H1 (cell line): Measurements from ENCODE around the gene PROSER2. TPM values are rescaled to one million over a fixed set of nuclear protein-coding genes. Genes with fewer than 3 reads are reported as not detected.

Source experiments
- ASH2L ChIP-seq: fragments of 200-600, 300-600 bp; sonication (generic); IDR thresholded peaks from one replicate; pipeline ENCODE4 v1.7.1; 2017; ENCODE audit warnings: low read length
- CBX8 ChIP-seq: fragments of 300-800, 300-1000 bp; sonication (generic); IDR thresholded peaks from 2 replicates; pipeline ENCODE4 v1.7.1; 2016; ENCODE audit warnings: low read depth, low read length, borderline replicate concordance
- FOSL1 ChIP-seq: IDR thresholded peaks from 2 replicates; pipeline ENCODE4 v1.6.1; 2011; ENCODE audit warnings: mild to moderate bottlenecking, low read depth, low read length, moderate library complexity; ENCODE audit not compliant: insufficient read depth
- KDM1A ChIP-seq: fragments of 200-600, 300-600 bp; sonication (generic); IDR thresholded peaks from 2 replicates; pipeline ENCODE4 v1.7.1; 2016; ENCODE audit warnings: mild to moderate bottlenecking, low read length, borderline replicate concordance
- TAF7 ChIP-seq: optimal IDR thresholded peaks from 2 replicates; pipeline ENCODE3; 2011; ENCODE audit warnings: low read depth, mild to moderate bottlenecking, inconsistent platforms, low read length, moderate library complexity, borderline replicate concordance
- TCF12 ChIP-seq: IDR thresholded peaks from 2 replicates; pipeline ENCODE4 v1.6.1; 2011; ENCODE audit warnings: low read depth, mild to moderate bottlenecking, low read length
- TEAD4 ChIP-seq: IDR thresholded peaks from 2 replicates; pipeline ENCODE4 v1.6.1; 2012; ENCODE audit warnings: low read depth, low read length, inconsistent platforms, mixed read lengths
- ZNF274 ChIP-seq: IDR thresholded peaks from 2 replicates; pipeline ENCODE4 v1.7.0; 2012; ENCODE audit warnings: low read length, borderline replicate concordance; ENCODE audit errors: extremely low read depth
- polyA plus RNA-seq, 7 experiments: library from polyadenylated mRNA; depleted of rRNA in 3 of 7; stranded (reverse) in 5 of 7; unstranded in 2 of 7; fragments of >200 nt in 5 of 7; fragments of 200-250 nt in 2 of 7; gene quantifications; 1 replicate in 5 of 7; 2 replicates in 1 of 7; 4 replicates in 1 of 7; pipeline versions ENCODE4 v1.2.1 to v1.2.3, GENCODE V29; 2011 to 2013; ENCODE audit warnings: missing spikeins in 2 of 7, mixed read lengths in 2 of 7
- total RNA-seq: library from RNA; stranded (reverse); fragmentation: NEBNext Ultra II Directional; extraction: Animal tissue kit (Norgen Biotek cat#: 25700); gene quantifications from 2 replicates; pipeline ENCODE4 v1.2.1, GENCODE V29; 2021

Gene PROSER2
- total and polyA plus RNA-seq, 2 of the 8 experiments (the other 6 are each of a cell fraction or from before 2014, with no cell fraction given) = 3.9 to 13.7 TPM

- no peak for TF ChIP-seq TAF7
- no peak for TF ChIP-seq ZNF274
- no peak for TF ChIP-seq TCF12
- no peak for TF ChIP-seq KDM1A
- TF ChIP-seq TEAD4 = no peak
- no peak for TF ChIP-seq ASH2L
- no peak for TF ChIP-seq CBX8
- no peak for TF ChIP-seq FOSL1
Observed at GRCh38 chr10:11899067-11899876, 76.1 kb downstream of the PROSER2 start (continued).
